K562 (cell line): ENCODE measurements around the gene STOML3. TPM values are rescaled to one million over a fixed set of nuclear protein-coding genes. Genes with fewer than 3 reads are reported as not detected.

ENCODE experiments used
- ATAC-seq: fragments of 200-7000 bp; cut with Tn5 transposase; 3 replicates; pipeline ENCODE4 v1.9.1; 2020; ENCODE audit warnings: moderate library complexity
- BruUV-seq: library from RNA; stranded (reverse); fragments of 400-500 nt; replicated peaks from 2 replicates; lab custom pipeline; 2021; lab: Mats Ljungman, UMichigan
- CTCF ChIA-PET: fragments of 300-600 bp; formaldehyde crosslinking; extraction: SDS; loops from one replicate; lab custom pipeline; 2021; ENCODE audit warnings: low intra/inter-chr PET ratio; lab: Yijun Ruan, JAX
- POLR2A ChIA-PET: fragments of 300-600, 350-650 bp; sonication (Branson Sonifier 250); formaldehyde crosslinking; extraction: SDS; loops from one replicate; lab custom pipeline; 2021; ENCODE audit warnings: antibody characterized with exemption, inconsistent platforms; lab: Yijun Ruan, JAX
- DNase-seq, 4 experiments: peaks; one replicate each; pipeline versions ENCODE4 v3.0.0 to v3.0.0-alpha.2; 2011 to 2018; ENCODE audit warnings: low spot score in 3 of 4, mixed read lengths in 3 of 4; ENCODE audit errors: extremely low read depth in 1 of 4
- FAIRE-seq: peaks from 2 replicates; lab custom pipeline; 2011; peaks lifted over from hg19 to GRCh38; lab: Jason Lieb, UNC
- H2AFZ ChIP-seq: 2 replicates; pipeline ENCODE4 v1.6.0; 2011; ENCODE audit warnings: low read depth, low read length, control low read depth, inconsistent platforms
- H3K27ac ChIP-seq: fragments of 200-600 bp; 3 replicates; pipeline ENCODE4 v1.8.0; 2011; ENCODE audit warnings: low read depth, mild to moderate bottlenecking, control low read depth, inconsistent platforms, low read length, moderate library complexity, mixed read lengths; ENCODE audit errors: extremely low read depth
- H3K27me3 ChIP-seq, 2 experiments: fragments of 300-600 bp in 1 of 2; 2 replicates in 1 of 2; 3 replicates in 1 of 2; pipeline versions ENCODE4 v1.6.0 to v1.8.0; 2011; ENCODE audit warnings: inconsistent platforms in 2 of 2, low read length in 2 of 2, mild to moderate bottlenecking in 1 of 2, mixed read lengths in 1 of 2, moderate library complexity in 1 of 2; ENCODE audit not compliant: control insufficient read depth in 2 of 2, insufficient read depth in 2 of 2
- H3K36me3 ChIP-seq: fragments of 300-600 bp; 3 replicates; pipeline ENCODE4 v1.8.0; 2011; ENCODE audit warnings: mild to moderate bottlenecking, low read length, inconsistent platforms; ENCODE audit not compliant: control insufficient read depth, insufficient read depth
- H3K4me1 ChIP-seq, 2 experiments: fragments of 200-600 bp in 1 of 2; replicated peaks in 1 of 2; 2 replicates in 1 of 2; 3 replicates in 1 of 2; pipeline versions ENCODE4 v1.5.1 to v1.8.0; 2011; ENCODE audit warnings: inconsistent platforms in 2 of 2, low read length in 2 of 2, mild to moderate bottlenecking in 1 of 2, mixed read lengths in 1 of 2, moderate library complexity in 1 of 2; ENCODE audit not compliant: control insufficient read depth in 2 of 2, insufficient read depth in 2 of 2
- H3K4me2 ChIP-seq: 2 replicates; pipeline ENCODE4 v1.6.1; 2011; ENCODE audit warnings: low read length, control low read depth, inconsistent platforms, mixed read lengths; ENCODE audit not compliant: insufficient read depth
- H3K4me3 ChIP-seq: fragments of 200-600 bp; sonication (generic), shearing (Covaris generic); 2 replicates; pipeline ENCODE4 v1.5.1; 2016; ENCODE audit warnings: control low read depth, inconsistent platforms
- H3K79me2 ChIP-seq: fragments of 200-600 bp; 3 replicates; pipeline ENCODE4 v1.8.0; 2011; ENCODE audit warnings: low read length, inconsistent platforms; ENCODE audit not compliant: control insufficient read depth, insufficient read depth
- H3K9ac ChIP-seq, 2 experiments: 2 replicates each; pipeline versions ENCODE4 v1.6.0 to v1.6.1; 2011; ENCODE audit warnings: low read depth in 2 of 2, low read length in 2 of 2, control low read depth in 1 of 2, inconsistent platforms in 1 of 2, mild to moderate bottlenecking in 1 of 2, mixed read lengths in 1 of 2; ENCODE audit not compliant: insufficient read depth in 1 of 2
- H3K9me1 ChIP-seq: one replicate; pipeline ENCODE4 v1.6.0; 2011; ENCODE audit warnings: inconsistent platforms, mild to moderate bottlenecking, low read length, moderate library complexity; ENCODE audit not compliant: control insufficient read depth, insufficient read depth
- H3K9me3 ChIP-seq: replicated peaks from 2 replicates; pipeline ENCODE4 v1.5.1; 2011; ENCODE audit warnings: low read depth, low read length, inconsistent platforms; ENCODE audit not compliant: control insufficient read depth, insufficient read depth
- H4K20me1 ChIP-seq: replicated peaks from 2 replicates; pipeline ENCODE4 v1.6.1; 2011; ENCODE audit warnings: low read length, inconsistent platforms, mixed read lengths; ENCODE audit not compliant: control insufficient read depth, insufficient read depth
- AFF4 ChIP-seq: sonication (generic); formaldehyde crosslinking; IDR thresholded peaks from 2 replicates; pipeline ENCODE4 v1.8.0; 2023; ENCODE audit warnings: mild to moderate bottlenecking, missing genetic modification reagents
- CREB3L1 ChIP-seq: fragments of 450-650 bp; IDR thresholded peaks from 2 replicates; pipeline ENCODE4 v1.6.1; 2014; ENCODE audit warnings: low read depth, mild to moderate bottlenecking, moderate library complexity, borderline replicate concordance
- FOXA3 ChIP-seq, 2 experiments: fragments of 450-650 bp in 1 of 2; sonication (generic) in 1 of 2; formaldehyde crosslinking; IDR thresholded peaks in 1 of 2; conservative IDR thresholded peaks in 1 of 2; 2 replicates each; pipeline versions ENCODE4 v1.4.0 to v1.8.0; 2020 to 2022; ENCODE audit warnings: mild to moderate bottlenecking in 2 of 2, missing genetic modification reagents in 1 of 2
- HDAC3 ChIP-seq: fragments of 450-650 bp; IDR thresholded peaks from 2 replicates; pipeline ENCODE4 v1.6.1; 2018; ENCODE audit warnings: borderline replicate concordance, mild to moderate bottlenecking, moderate library complexity; ENCODE audit not compliant: partially characterized antibody
- HNRNPLL ChIP-seq: fragments of 200-400 bp; formaldehyde crosslinking; IDR thresholded peaks from 2 replicates; pipeline ENCODE4 v1.6.1; 2017; ENCODE audit warnings: low read length, low read depth, mild to moderate bottlenecking; ENCODE audit not compliant: poor library complexity, severe bottlenecking
- KDM5B ChIP-seq: fragments of 200-600 bp; sonication (generic); IDR thresholded peaks from 2 replicates; pipeline ENCODE4 v1.6.1; 2012; ENCODE audit warnings: low read depth, mild to moderate bottlenecking, moderate library complexity, low read length, control low read depth, inconsistent platforms; ENCODE audit not compliant: insufficient replicate concordance
- RREB1 ChIP-seq: fragments of 250-450 bp; sonication (Bioruptor Pico); IDR thresholded peaks from 2 replicates; pipeline ENCODE4 v1.4.0; 2020
- SMARCB1 ChIP-seq: IDR thresholded peaks from 2 replicates; pipeline ENCODE4 v1.6.1; 2011; ENCODE audit warnings: improper control_type of control experiment, low read depth; ENCODE audit not compliant: insufficient read length
- SMARCE1 ChIP-seq: fragments of 450-650 bp; IDR thresholded peaks from 2 replicates; pipeline ENCODE4 v1.7.1; 2016; ENCODE audit warnings: mild to moderate bottlenecking
- TARDBP ChIP-seq: fragments of 450-650 bp; IDR thresholded peaks from 2 replicates; pipeline ENCODE4 v1.6.1; 2016
- ZBTB17 ChIP-seq: fragments of 450-650 bp; formaldehyde crosslinking; IDR thresholded peaks from 2 replicates; pipeline ENCODE4 v1.4.0; 2020; ENCODE audit warnings: mild to moderate bottlenecking
- WGBS: fragments of 100-300 bp; shearing (Covaris generic); methylation state at CpG from one replicate; pipeline ENCODE4 v1.1.6; 2016; ENCODE audit warnings: low coverage, mixed read lengths; ENCODE audit not compliant: insufficient coverage; ENCODE audit errors: missing lambda C conversion rate; 5-methylcytosine and 5-hydroxymethylcytosine counted together
- in situ Hi-C: fragments of 300-500 bp; cut with MboI; formaldehyde crosslinking; loops from 4 replicates; pipeline ENCODE4 v1.15.0; 2018; ENCODE audit warnings: inconsistent platforms, mixed read lengths
- intact Hi-C: fragments of 100-400 bp; cut with micrococcal nuclease; formaldehyde crosslinking; loops from 2 replicates; pipeline ENCODE4 v1.14.2; 2022
- polyA plus RNA-seq, 8 experiments: library from polyadenylated mRNA; depleted of rRNA in 4 of 8; stranded (reverse) in 5 of 8; unstranded in 3 of 8; fragments of >200 nt; fragmentation: Nextera tagmentation in 2 of 8; fragmentation: Illumina TruSeq in 1 of 8; extraction: Ambion mirVana in 2 of 8; extraction: Trizol in 1 of 8; gene quantifications; 2 replicates each; pipeline versions ENCODE4 v1.2.1 to v1.2.3, GENCODE V29; 2011 to 2014; ENCODE audit warnings: inconsistent platforms in 1 of 8, missing spikeins in 1 of 8
- total RNA-seq, 7 experiments: library from RNA; depleted of rRNA in 6 of 7; stranded (reverse); fragments of >200 nt in 6 of 7; fragmentation: Illumina TruSeq in 2 of 7; extraction: Trizol in 2 of 7; gene quantifications; 2 replicates each; pipeline versions ENCODE4 v1.2.1 to v1.2.3, GENCODE V29; 2011 to 2021; ENCODE audit warnings: low replicate concordance in 1 of 7

Gene STOML3
- total and polyA plus RNA-seq, 9 of the 15 experiments (the other 6 are each of a cell fraction or from before 2014, with no cell fraction given) = 0.04 TPM; not detected in 8

- Histone ChIP-seq H4K20me1 (no peaks in the 10 kb centered on the region), H3K9me3 (no peaks in the 10 kb centered on the region), H2AFZ (no peak overlapping the region), H3K4me1 (no peaks in the 10 kb centered on the region), H3K9me1 (no peaks in the 10 kb centered on the region), H3K79me2 (no peaks in the 10 kb centered on the region), H3K9ac (no peak overlapping the region), H3K4me3 (no peak overlapping the region), H3K36me3 (no peaks in the 10 kb centered on the region), H3K4me2 (no peak overlapping the region), H3K27me3 (no peaks in the 10 kb centered on the region), H3K27ac (no peak overlapping the region)
- DNase-seq (no peak), FAIRE-seq (no peak), ATAC-seq (no peak)
- 0% methylated on average over 2 of the region's 2 CpGs for WGBS
- no TSS peak for BruUV-seq
- ChIA-PET CTCF (no interaction called here), POLR2A (no interaction called here)
- intact Hi-C loops = no loop called here
- in situ Hi-C loops = no loop called here
- TF ChIP-seq AFF4 (CRISPR knock-in tag) (no peak), CREB3L1 (no peak), KDM5B (no peak), FOXA3 (CRISPR knock-in tag; conservative IDR thresholded peaks at IDR 0.05 in 1 of 2, IDR thresholded peaks at IDR 0.05 in 1 of 2) (no peak), HNRNPLL (no peak), SMARCE1 (no peak), HDAC3 (no peak), SMARCB1 (no peak), ZBTB17 (no peak), RREB1 (CRISPR knock-in tag) (no peak), TARDBP (no peak)
Measured at GRCh38 chr13:38943231-38943630, 47.4 kb downstream of the STOML3 start.
